Transverse colon (tissue), 4 donors: ENCODE data around the gene ANGPTL8. TPM values are rescaled to one million over a fixed set of nuclear protein-coding genes. Genes with fewer than 3 reads are reported as not detected.

Experiments
- DNase-seq: peaks from one replicate; pipeline ENCODE4 v3.0.0-alpha.2; 2019
- H3K27ac ChIP-seq, 4 donors: fragments of 200-600 bp; sonication (generic); 2 replicates each; pipeline ENCODE4 v1.5.1; 2016 to 2018; ENCODE audit warnings: inconsistent platforms in 4 of 4
- H3K27me3 ChIP-seq: fragments of 200-600 bp; sonication (generic); 2 replicates; pipeline ENCODE4 v1.5.1; 2017; ENCODE audit warnings: inconsistent platforms
- H3K36me3 ChIP-seq, 4 donors: fragments of 200-600 bp; sonication (generic); 2 replicates each; pipeline ENCODE4 v1.5.1; 2017 to 2019; ENCODE audit warnings: inconsistent platforms in 4 of 4
- H3K4me1 ChIP-seq, 4 donors: fragments of 200-600 bp; sonication (generic); 2 replicates each; pipeline ENCODE4 v1.5.1; 2017 to 2020; ENCODE audit warnings: inconsistent platforms in 4 of 4
- H3K4me3 ChIP-seq, 4 donors: fragments of 200-600 bp; sonication (generic); 1 replicate in 1 of 4; 2 replicates in 3 of 4; pipeline versions ENCODE4 v1.5.1 to v1.6.1; 2017 to 2019; ENCODE audit warnings: inconsistent platforms in 4 of 4
- H3K9me3 ChIP-seq, 2 donors: fragments of 200-600 bp; sonication (generic); 2 replicates each; pipeline ENCODE4 v1.5.1; 2017 to 2019; ENCODE audit warnings: inconsistent platforms in 2 of 2
- CTCF ChIP-seq, 5 experiments: fragments of 200-600 bp in 3 of 5; fragments of 450-650 bp in 2 of 5; sonication (generic) in 3 of 5; IDR thresholded peaks; 1 replicate in 2 of 5; 2 replicates in 3 of 5; pipeline ENCODE4 v1.5.1; 2016 to 2017; ENCODE audit warnings: antibody characterized with exemption in 5 of 5, inconsistent platforms in 3 of 5, mild to moderate bottlenecking in 2 of 5, moderate library complexity in 1 of 5
- EP300 ChIP-seq: sonication (generic); formaldehyde crosslinking; IDR thresholded peaks from one replicate; pipeline ENCODE4 v1.6.1; 2017; ENCODE audit warnings: antibody characterized with exemption, low read depth
- POLR2A ChIP-seq: fragments of 450-650 bp; IDR thresholded peaks from one replicate; pipeline ENCODE4 v1.6.1; 2016; ENCODE audit warnings: antibody characterized with exemption, mild to moderate bottlenecking, moderate library complexity
- POLR2AphosphoS5 ChIP-seq, 3 donors: sonication (generic); formaldehyde crosslinking; IDR thresholded peaks; one replicate each; pipeline ENCODE4 v1.6.1; 2016; ENCODE audit warnings: antibody characterized with exemption in 3 of 3
- WGBS, 2 donors: methylation state at CpG; one replicate each; pipeline ENCODE4 v1.1.5; 2018; ENCODE audit warnings: low coverage in 1 of 2; 5-methylcytosine and 5-hydroxymethylcytosine counted together
- in situ Hi-C, 4 donors: fragments of 200-750 bp; cut with MboI; loops; one replicate each; pipeline versions ENCODE4 v1.15.0 to v1.15.1; 2017; ENCODE audit warnings: low sequenced_read_pairs in 3 of 4, low pct_ligation_motif_present in 1 of 4, low pct_unique_long_range_greater_than_20kb in 1 of 4
- intact Hi-C: fragments of 100-400 bp; cut with DNase I; formaldehyde crosslinking; loops from one replicate; pipeline ENCODE4 v1.15.1; 2023; ENCODE audit warnings: low total_unique reads
- total RNA-seq, 4 donors: library from RNA; depleted of rRNA; stranded (reverse); fragments of >200 nt; gene quantifications; one replicate each; pipeline ENCODE4 v1.1.0, GENCODE V29; 2016

The ANGPTL8 gene
- total RNA-seq, 4 donors from 2014 or later = not detected

GRCh38 chr19:11227195-11227886 is 12.1 kb upstream of the ANGPTL8 start:
- Histone ChIP-seq H3K36me3 (peaks cover 0 to 3% (median 0%) of the 10 kb centered on the region in 4 donors), H3K4me3 (no peak overlapping the region), H3K27me3 (no peaks in the 10 kb centered on the region), H3K27ac (no peak overlapping the region), H3K4me1 (no peaks in the 10 kb centered on the region), H3K9me3 (no peaks in the 10 kb centered on the region)
- WGBS, 2 donors = 87 to 91% methylated on average over 9 to 14 of the region's 14 CpGs
- DNase-seq = no peak
- TF ChIP-seq POLR2A (no peak), CTCF (IDR thresholded peaks at IDR 0.05) (no peak), EP300 (no peak), POLR2AphosphoS5 (IDR thresholded peaks at IDR 0.05) (no peak)
- in situ Hi-C loops (no loop called here), intact Hi-C loops (no loop called here)

GRCh38 chr19:11230621-11231386 is 8.6 kb upstream of the ANGPTL8 start:
- intact Hi-C loops = no loop called here
- no peaks in the 10 kb centered on the region for H3K27me3 ChIP-seq
- no peak for DNase-seq
- H3K4me1 ChIP-seq = no peaks in the 10 kb centered on the region
- H3K9me3 ChIP-seq = no peaks in the 10 kb centered on the region
- in situ Hi-C loops = no loop called here
- 80 to 86% methylated on average over 1 to 7 of the region's 7 CpGs for WGBS, 2 donors
- H3K36me3 ChIP-seq = peaks cover 0 to 6% (median 0%) of the 10 kb centered on the region in 4 donors
- no peak for TF ChIP-seq CTCF (IDR thresholded peaks at IDR 0.05)
- no peak overlapping the region for H3K4me3 ChIP-seq
- H3K27ac ChIP-seq = no peak overlapping the region

- intact Hi-C loops = no loop called here
- Histone ChIP-seq H3K4me1 (no peaks in the 10 kb centered on the region), H3K27me3 (no peaks in the 10 kb centered on the region), H3K36me3 (peaks cover 0 to 9% (median 0%) of the 10 kb centered on the region in 4 donors), H3K9me3 (no peaks in the 10 kb centered on the region), H3K4me3 (no peak overlapping the region), H3K27ac (no peak overlapping the region)
- WGBS, 2 donors = 72 to 82% methylated on average over 4 of the region's 4 CpGs
- in situ Hi-C loops = no loop called here
- DNase-seq = no peak
- no peak for TF ChIP-seq POLR2A
- no peak for TF ChIP-seq EP300
- TF ChIP-seq POLR2AphosphoS5 (IDR thresholded peaks at IDR 0.05) = no peak
- TF ChIP-seq CTCF (IDR thresholded peaks at IDR 0.05) = no peak
These were observed 6.9 kb upstream of the ANGPTL8 start for GRCh38 chr19:11232555-11232954.

GRCh38 chr19:11233073-11233472 is 6.3 kb upstream of the ANGPTL8 start:
- intact Hi-C loops (no loop called here), in situ Hi-C loops (no loop called here)
- Histone ChIP-seq H3K4me1 (no peaks in the 10 kb centered on the region), H3K4me3 (no peak overlapping the region), H3K27me3 (no peaks in the 10 kb centered on the region), H3K9me3 (no peaks in the 10 kb centered on the region), H3K36me3 (peaks cover 0 to 9% (median 0%) of the 10 kb centered on the region in 4 donors), H3K27ac (no peak overlapping the region)
- DNase-seq = no peak
- no peak for TF ChIP-seq CTCF (IDR thresholded peaks at IDR 0.05)
- TF ChIP-seq POLR2A = no peak
- no peak for TF ChIP-seq POLR2AphosphoS5 (IDR thresholded peaks at IDR 0.05)
- no peak for TF ChIP-seq EP300
- 77 to 87% methylated on average over 3 to 15 of the region's 15 CpGs for WGBS, 2 donors
